GM18511 (cell line): Measurements from ENCODE around the gene HOXA3.
A peak's percentile ranks its signal among the peaks of the same experiment; 100 is the strongest.

Source experiments
- ATAC-seq: cut with Tn5 transposase; IDR thresholded peaks from one replicate; pipeline ENCODE4 v1.9.1; 2021; ENCODE audit warnings: mild to moderate bottlenecking, moderate library complexity; ENCODE audit not compliant: unreplicated experiment

Gene HOXA3

GRCh38 chr7:27157702-27158431 is 5.5 kb upstream of the HOXA3 start:
- no peak for ATAC-seq

GRCh38 chr7:27156916-27157701 is 4.7 kb upstream of the HOXA3 start:
- no peak for ATAC-seq

DNA sequence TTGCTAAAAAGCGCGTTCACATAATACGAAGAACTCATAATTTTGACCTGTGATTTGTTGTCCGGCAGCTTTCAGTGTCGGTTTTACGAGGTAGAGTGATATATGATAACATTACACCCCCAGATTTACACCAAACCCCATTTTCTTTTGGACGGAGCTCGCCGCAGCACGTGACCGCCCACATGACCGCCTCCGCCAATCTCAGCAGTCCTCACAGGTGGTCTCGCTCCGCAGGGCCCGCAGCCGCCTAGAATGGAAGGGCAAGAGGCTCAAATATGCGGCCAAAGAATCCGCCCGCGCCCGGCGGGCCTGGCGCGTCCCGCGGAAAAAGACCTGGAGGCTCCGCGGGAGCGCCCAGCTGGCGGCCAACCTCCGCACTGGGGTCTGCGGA is 4.1 kb upstream of the HOXA3 start, which contains the start of gene HOXA7:
TSS of gene HOXA7 (minus strand) at position 168 of the 391 bp plus-strand sequence. CDS start at position 38, 130 bp downstream.
- ATAC-seq: no peak

DNA sequence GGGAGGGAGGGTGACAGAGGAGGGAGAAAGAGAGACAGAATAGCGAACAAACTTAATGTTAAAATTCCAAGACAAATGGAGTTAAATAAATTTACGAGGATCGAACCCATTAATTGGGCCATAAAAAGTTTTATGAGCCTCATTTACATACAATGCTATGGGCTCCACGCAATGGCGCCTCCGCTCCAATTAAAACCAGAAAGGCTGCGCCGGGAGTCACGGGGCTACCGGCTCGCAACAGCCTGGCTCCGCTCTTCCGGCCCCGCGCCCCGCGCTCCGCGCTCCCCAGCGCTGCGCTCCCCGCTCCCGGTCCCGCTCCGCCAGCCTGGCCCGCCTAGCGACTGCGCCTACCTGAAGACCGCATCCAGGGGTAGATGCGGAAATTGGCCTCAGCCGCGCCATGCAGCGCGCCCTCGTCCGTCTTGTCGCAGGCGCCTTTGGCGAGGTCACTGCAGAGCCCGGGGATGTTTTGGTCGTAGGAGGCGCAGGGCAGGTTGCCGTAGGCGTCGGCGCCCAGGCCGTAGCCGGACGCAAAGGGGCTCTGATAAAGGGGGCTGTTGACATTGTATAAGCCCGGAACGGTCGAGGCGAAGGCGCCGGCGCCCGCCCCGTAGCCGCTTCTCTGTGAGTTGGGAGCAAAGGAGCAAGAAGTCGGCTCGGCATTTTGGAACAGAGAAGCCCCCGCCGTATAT is 3.6 kb upstream of the HOXA3 start:
- ATAC-seq: no peak

DNA sequence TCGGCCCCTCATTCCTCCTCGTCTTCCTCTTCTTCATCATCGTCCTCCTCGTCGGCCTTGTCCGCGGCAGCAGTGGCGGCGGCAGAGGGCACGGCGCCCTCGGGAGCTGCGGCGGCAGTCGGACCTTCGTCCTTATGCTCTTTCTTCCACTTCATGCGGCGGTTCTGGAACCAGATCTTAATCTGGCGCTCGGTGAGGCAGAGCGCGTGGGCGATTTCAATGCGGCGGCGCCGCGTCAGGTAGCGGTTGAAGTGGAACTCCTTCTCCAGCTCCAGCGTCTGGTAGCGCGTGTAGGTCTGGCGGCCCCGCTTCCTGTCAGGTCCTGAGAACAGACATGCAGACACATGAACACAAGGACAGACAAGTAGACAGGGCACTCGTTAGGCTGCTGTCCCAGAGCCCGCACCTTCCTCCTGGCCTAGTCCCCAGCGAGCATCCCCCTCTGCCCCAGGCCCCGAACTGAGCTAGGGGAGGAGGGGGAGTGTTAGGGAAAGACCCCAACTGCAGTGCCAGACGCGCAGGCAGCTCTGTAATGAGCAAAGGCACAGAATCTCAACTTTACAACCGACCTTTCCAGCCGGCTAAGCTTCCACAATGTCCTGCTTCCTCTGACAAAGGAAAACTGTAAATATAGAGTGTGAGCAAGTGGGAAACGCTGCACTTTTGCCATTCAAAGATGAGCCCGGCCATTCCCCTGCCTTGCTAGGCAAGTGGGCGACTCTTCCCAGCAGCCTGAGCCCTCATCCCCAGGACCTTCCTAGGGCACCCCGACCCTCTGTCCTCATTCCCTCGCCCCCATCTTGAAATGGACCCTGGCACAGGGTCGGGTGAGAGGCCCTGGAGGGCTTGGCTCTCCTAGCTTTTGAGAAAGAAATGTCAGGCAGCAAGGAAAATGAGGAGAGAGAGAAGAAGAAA is 2.8 kb upstream of the HOXA3 start:
- ATAC-seq: no peak

DNA sequence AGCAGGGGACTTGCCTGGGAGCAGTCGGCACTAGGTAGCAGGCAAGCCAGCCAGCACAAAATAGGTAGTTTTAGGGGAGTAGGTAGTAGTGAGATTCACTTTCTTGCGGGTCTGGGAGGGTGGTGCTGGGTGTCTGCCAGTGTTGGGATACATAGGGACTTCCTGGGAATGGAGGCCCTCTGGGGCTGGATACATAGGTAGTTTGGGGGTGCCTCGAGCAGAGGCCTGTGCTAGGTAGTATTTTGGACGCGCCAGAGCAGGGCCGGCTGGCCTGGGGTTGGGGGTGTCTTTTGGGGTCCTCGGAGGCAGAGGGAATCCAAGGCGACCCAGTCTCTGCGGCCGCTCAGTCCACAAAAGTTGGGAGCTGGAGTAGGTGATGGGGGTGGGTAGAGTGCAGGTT is 2.0 kb upstream of the HOXA3 start:
- no peak for ATAC-seq

DNA sequence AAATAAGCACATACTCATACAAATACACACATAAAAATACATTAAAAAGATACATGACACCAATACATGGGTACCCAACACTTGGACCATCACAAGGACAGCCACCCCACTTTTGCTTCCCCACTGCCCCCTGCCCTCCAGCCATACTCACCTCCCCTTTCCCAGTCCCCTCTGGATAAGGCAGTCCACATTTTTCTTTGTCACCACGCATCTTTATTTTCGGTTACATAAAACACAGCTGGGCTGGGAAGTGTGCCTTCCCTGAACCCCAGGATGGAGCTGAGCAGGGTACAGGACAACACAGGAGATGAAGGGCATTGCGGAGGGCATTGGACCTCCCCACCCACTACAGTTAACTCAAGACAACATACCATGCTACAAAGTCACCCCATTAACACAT is 1.1 kb upstream of the HOXA3 start:
- no peak for ATAC-seq

- no peak for ATAC-seq
These were observed 546 bp upstream of the HOXA3 start for GRCh38 chr7:27152816-27153442.

GRCh38 chr7:27151341-27151930 is 947 bp downstream of the HOXA3 start:
- ATAC-seq: no peak

DNA sequence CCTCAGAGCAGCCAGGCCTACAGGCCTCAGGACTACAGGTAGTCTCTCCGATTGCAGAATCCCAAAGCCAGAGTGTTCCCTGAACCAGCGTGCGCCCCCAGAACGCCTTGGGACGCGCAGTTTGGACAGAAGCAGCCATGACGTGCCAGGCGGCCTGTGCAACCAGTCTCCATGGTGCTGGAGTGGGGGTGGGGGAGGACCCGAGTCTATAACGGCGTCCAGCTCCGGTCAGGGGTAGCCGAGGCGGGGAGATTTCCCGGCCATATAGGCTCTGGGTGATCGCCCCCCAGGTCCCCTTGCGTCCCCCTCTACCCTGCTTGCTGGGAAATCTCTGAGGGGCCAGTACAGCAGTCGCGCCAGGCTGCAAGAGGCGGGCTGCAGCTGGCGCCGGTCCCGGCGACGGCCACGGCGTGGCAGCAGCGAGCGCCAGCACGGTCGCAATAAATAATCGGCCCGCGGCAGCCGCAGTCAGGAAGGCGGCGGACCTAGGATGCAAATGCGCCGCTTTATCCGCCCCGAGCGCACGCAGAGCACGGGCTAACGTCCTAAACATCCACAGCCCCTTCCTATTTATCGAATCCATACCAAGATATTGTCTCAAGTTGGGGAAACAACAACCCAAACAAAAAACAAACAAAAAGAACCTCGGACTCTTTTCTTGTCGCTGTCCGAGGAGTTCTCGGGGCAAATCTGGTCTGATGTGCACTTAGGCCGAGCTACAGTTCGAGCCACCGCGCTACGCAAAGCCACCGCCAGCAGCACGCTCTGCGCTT is 1.6 kb downstream of the HOXA3 start:
- peak; percentile 82 for ATAC-seq

DNA sequence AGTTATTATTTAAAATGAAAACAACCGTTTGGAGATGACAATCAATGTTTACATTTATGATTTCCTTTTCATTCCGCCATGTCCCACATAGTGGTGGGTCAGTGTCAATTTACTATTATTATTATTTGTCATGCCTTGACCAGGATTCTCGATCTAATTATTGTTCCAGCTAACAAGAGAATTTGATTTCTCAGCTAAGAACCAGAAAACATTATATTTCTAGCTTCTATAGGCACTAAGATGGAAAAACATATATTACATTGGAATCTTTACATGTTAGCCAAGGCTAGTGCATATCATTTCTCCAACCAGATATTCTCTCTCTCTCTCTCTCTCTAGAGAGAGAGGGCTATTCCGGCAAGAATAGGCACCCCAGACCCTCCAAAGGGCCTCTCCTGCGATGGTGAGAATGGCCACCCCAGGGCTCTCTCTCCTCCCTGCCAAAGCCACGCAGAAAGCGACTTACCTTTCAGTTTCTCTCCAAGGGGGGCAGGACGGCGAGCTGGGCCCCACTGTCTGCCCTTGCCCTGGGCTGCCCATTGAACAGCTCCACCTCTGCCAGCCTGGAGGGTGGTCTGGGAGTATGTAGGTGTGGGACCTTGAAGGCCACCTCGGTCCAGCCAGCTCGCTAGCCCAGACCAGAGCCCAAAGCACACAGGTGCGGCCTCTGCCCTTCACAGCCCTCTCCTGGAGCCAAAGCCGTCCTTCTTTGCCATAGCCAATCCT is 2.4 kb downstream of the HOXA3 start:
- ATAC-seq: peak; percentile 11

- ATAC-seq: no peak
These were observed 3.4 kb downstream of the HOXA3 start for GRCh38 chr7:27148756-27149641.

GRCh38 chr7:27148031-27148755 is 4.2 kb downstream of the HOXA3 start:
- ATAC-seq: no peak

DNA sequence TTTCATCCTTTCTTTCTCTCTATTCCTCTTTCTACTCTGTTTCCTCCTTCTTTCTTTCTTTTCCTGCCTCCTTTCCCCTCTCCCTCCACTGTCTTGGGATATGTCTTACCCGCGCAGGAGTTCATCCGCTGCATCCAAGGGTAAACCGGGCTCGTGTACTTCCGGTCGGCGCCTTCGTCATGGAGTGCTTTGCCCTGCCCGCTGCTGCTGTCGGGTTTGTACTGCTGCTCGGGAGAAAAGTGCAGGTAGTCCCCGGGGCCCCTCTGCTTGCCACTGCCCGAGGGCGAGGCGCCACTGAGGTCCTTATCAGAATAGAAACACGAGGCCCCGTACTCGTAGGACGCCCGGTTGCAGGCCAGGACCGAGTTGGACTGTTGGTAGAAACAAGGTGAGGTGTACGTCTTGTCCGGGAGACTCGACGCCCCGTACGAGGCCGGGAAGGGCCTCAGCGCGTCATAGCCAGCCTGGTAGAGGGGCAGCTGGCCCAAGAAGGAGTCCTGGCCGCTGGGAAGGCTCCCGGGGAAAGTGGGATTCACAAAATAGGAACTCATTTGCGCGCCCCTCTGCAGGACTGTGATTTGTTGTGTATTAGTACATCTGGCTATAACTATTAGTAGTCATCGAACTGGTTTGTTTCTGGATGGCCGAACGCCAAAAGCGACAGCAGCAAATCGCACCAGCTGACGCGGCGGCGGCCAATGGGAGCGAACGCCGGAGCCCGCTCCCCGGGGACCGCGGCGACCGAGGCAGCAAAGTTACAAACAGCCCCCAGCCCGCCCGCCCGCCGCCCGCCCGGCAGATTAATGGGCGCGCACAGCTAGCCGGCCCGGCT is 5.0 kb downstream of the HOXA3 start, which contains the start of gene HOXA6:
TSS of gene HOXA6 (minus strand) at position 576 of the 832 bp plus-strand sequence. CDS start at position 551, 25 bp downstream.
- ATAC-seq: no peak

- ATAC-seq: no peak
These were observed 5.7 kb downstream of the HOXA3 start for GRCh38 chr7:27146491-27147198.
